Astrocyte of the hippocampus (primary cell): Measurements from ENCODE around the gene MED15.
"Not testable (repeated sequence)": the region's sequence is repeated elsewhere in the genome, so short reads cannot be mapped to it uniquely, and the experiment has no call there.

Source experiments
- DNase-seq: peaks from one replicate; pipeline ENCODE4 v3.0.0; 2011; ENCODE audit warnings: low read depth, low spot score

Gene MED15, protein sequence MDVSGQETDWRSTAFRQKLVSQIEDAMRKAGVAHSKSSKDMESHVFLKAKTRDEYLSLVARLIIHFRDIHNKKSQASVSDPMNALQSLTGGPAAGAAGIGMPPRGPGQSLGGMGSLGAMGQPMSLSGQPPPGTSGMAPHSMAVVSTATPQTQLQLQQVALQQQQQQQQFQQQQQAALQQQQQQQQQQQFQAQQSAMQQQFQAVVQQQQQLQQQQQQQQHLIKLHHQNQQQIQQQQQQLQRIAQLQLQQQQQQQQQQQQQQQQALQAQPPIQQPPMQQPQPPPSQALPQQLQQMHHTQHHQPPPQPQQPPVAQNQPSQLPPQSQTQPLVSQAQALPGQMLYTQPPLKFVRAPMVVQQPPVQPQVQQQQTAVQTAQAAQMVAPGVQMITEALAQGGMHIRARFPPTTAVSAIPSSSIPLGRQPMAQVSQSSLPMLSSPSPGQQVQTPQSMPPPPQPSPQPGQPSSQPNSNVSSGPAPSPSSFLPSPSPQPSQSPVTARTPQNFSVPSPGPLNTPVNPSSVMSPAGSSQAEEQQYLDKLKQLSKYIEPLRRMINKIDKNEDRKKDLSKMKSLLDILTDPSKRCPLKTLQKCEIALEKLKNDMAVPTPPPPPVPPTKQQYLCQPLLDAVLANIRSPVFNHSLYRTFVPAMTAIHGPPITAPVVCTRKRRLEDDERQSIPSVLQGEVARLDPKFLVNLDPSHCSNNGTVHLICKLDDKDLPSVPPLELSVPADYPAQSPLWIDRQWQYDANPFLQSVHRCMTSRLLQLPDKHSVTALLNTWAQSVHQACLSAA

DNA sequence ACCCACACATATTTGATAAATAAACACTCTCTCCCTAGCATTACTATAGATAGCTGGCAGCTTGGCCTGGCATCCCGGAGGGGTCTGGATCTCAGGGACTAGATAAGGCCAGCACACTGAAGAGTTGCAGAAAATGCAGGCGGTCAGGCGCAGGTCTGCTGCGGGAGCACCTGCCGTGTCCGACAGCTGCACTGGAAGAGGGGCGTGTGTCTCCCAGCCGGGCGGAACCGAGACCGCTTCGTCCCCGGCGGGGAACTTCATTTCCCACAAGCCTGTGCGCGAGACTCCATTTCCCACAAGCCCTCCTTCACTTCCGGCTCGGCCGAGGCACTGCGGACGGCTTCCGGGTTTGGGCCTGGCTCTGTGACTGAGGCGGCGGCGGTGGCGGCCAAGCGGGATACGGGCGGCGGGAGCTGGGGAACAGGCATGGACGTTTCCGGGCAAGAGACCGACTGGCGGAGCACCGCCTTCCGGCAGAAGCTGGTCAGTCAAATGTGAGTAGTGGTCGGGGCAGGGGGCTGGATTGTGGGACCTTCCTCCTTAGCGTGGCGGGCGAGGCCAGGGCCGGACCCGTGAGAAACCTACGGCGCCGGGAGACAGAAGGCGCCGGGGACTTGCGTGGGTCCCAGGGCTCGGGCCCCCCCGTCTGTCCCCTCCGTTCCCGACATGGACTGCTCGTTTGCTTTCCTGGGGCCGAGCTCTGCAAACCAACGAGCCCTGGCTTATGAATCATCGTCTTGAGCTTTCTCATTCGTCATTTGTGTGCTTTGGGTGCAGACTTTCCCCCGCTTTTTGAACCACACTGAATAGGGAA is at the start of gene MED15:
Gene MED15, plus strand, starts transcription at position 358 of the 814 bp plus-strand sequence. Its CDS starts 69 bp downstream, at position 427.
- peak; percentile 94 for DNase-seq

DNA sequence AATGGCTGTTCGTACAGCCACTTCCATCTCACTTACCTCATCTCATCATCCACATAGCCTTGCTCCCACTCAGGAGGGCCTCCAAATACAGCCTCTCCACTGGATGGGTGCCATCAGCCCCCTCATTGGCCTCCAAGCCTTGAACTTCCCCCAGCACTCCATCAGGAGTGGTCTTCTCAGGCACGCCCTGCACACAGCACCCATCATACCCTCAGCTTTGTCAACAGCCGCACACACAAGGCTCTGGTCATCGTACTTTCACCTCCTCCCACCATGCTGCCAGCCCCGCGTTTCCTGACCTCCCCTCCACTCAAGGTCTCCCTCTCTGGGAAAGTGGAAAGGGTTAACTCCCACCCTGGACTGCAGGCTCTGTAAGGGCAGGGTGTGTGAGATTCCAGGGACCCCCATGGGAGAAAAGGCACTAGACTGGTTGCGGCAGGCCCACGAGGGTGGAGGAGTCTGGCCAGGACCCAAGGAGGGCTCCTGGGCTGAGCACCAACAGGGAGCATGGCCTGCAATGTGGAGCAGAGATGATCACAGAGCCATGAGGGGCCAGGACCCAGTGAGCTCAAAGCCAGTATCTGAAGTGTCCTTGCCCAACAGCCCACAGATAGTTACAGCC is 48.8 kb upstream of the MED15 start:
- no peak for DNase-seq

DNA sequence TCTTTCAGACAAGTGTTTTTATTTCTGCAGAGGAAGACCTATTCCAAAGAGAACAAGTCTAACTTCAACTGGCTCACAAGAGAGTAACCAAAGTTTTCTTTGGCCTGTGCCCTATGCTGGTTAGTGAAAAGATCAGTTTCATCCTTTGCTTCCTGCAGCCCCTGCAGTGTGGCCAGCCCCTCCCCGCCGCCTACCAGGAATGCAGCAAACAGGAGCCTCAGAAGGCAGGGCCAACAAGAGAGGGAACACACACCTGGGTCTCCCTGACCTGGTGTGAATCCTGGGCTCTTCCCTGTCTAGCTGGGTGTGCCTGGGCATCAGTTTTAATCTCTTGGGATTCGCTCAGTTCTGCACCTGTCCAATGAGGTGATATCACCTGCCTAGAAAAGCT is 48.3 kb upstream of the MED15 start:
- no peak for DNase-seq

DNA sequence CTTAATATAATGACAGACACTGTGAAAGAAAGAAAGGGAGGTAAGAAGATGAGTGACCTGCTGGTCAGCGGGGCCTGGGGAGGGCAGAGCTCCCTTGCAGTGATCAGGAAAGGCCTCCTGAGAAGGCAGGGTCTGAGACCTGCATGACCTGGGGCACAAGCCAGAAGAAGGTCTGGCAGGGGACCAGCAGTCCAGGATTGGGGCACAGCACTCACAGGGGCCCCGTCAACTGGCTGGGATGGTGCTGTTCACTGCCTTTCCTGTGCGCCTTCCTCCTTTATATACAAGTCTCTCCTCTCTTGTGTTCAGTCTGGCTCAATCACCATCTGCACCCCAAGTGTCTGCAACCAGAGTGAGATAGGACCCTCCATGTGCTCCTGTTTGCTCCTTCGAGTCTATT is 47.5 kb upstream of the MED15 start:
- no peak for DNase-seq

DNA sequence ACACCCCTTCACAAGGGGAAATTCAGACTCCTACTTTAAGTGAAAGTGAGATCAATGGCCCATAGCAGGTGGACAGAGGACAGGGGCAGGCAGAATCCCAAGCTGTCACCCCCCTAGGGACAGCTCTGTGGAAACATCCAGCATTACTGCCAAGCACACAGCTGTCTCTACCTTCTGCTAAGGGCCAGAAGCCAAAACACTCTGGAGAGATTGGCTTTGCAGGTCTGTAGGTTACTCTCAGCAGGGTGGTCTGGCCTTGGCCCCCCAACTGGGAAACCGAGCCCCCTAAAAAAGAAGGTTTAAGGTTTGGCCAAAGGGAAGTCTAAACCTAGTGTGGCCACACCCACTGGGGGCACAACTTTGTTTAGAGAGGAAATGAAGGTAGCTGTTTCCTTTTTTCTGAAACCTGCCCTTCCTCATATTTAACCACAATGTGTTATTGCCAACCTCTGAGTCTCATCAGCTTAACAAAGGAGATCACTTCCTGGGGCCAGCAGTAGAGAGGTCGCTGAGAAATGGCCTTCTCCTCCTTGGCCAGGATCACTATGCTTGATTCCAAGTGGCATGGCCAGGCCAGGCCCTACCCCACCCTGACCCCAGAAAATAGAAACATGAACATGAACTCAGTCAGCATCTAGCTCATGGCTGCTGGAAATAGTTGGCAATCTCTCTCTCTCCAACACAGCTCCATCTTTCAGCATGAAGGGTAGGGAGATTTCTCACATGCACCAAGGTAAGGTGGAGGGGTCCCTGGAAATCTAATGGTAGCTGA is 43.9 kb upstream of the MED15 start:
- no peak for DNase-seq

DNA sequence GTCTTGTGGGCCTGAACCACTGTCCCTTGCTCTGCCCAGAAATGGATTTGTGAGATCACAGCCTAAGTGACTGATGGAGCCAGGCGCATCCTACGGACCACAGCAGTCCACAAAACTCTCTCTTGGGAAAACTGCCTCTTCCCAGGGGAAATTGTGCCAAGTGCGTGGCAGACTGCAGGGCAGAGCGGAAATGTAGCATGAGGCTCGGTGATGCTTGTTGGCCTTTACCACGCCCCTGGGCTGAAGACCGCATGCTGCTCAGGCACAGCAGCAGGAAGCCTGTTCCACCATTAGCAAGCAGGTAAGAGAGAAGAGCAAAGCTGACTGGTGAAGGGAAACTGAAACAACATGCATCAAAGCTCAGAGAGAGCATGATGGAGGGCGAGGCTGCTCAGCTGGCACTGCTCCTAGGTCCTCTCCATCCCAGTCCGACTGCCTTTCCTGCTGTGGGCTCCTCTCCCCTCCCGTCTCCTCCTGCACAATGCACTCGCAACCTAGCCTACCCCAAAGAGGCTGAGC is 43.3 kb upstream of the MED15 start:
- no peak for DNase-seq

DNA sequence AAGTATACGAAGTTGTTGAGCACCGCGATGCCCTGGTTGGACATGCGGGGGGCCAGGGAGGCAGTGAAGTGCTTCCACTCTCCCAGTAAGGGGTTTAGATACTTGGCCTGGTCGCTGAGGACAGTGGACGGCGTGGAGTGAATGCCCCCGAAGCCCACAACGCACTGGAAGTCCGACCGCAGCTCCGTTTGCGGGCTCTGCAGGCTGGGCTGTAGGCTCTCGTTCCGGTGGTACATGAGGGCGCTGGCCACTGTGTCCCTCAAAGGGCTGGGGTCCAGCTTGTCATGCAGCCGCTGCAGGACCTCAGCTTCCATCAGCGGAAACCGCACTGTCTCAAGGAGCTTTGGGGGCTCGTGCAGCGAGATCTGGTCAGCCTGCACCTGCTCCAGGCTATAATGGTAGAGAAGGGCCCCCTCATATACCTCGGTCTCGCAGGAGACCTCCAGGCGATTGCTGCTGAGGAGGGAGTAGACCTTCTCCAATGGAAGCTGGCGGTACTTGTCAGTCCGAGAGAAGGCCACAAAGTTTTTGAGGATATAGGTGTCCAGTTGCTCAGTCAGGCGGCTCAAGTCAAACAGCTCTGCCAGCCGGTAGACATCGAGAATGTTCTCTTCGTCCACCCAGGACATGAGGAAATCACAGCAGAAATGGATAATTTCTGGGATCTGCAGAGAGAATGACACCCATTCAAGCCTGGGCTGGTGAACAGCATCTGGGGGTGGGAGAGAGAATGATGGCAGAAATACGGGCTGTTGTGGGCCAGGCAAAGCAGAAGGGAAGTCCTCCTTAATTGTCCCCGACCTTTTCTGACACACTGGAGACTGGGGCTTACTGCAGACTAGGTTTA is 42.3 kb upstream of the MED15 start:
- DNase-seq: no peak

DNA sequence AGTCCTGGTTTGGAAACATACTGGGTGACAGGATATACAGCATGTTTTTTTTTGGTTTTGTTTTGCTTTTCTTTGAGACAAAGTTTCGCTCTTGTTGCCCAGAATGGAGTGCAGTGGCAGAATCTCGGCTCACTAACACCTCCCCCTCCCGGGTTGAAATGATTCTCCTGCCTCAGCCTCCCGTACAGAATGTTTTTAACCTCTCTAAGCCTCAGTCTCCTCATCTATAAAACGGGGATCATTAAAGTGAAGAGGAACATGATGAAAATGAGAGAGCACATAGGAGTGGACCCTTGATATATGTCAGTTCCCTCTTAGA is 41.7 kb upstream of the MED15 start:
- no peak for DNase-seq

DNA sequence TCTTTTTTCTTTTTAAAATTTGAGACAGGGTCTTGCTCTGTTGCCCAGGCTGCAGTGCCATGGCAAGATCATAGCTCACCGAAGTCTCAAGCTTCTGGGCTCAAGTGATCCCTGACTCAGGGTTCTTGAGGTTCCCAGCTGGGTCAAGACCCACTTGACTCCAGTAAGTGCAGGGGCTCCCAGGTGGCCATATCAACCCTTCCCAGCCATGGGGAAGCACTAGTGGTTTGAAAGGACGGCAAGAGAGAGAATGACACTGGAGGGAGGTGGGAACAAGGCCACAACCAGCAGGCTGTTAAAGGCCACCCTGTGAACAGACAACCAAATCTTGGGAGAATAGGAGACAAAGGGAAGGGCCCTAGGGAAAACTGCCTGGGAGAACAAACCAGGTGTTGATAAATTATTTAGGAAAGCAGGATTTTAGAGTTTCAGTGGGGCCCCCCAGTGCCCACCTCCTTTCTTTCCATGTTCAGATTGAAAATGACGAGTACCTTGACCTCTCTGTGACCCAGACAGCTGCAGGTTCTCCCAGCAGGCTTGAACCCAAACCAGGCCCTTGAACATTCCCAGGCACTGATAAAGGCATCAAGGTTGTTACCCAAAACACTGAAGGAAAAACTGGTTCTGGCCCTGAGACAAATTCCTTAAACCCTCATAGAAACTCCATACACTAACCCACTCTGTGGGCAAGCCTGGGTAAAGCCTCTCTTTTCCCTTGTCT is 40.6 kb upstream of the MED15 start:
- DNase-seq: no peak

DNA sequence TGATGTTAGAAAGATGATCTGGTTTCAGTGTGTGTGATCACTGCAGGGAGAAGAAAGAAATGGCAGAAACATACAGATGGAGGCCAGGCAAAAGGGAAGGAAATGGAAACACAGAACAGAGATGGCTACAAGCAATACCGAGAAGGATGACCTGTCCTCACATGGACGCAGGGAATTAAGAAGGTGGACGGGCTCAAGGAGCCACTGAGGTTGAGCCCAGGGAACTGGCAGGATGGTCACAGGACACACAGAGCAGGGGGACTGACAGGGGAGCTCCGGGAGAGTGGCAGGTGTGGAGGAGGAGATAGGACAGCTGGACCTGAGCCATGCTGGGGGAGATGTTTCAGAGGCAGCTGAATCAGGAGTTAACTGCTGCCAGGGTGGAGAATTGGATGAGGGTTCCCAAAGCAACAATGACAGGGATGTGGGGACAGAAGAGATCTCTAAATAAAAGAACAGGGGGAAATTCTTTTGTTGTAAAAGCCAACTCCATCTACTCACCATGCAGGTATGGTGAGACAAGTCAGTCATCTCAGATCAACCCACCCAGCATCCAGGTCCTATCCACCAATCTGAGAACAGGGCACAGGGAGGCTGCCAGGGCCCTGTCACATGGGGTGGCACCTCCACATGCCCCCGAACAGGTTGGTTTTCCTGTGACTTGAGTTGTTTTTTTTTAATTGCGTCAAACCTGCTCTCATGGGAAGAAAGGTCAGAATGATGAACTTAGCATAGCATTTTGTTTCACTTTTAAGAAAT is 38.1 kb upstream of the MED15 start:
- no peak for DNase-seq

DNA sequence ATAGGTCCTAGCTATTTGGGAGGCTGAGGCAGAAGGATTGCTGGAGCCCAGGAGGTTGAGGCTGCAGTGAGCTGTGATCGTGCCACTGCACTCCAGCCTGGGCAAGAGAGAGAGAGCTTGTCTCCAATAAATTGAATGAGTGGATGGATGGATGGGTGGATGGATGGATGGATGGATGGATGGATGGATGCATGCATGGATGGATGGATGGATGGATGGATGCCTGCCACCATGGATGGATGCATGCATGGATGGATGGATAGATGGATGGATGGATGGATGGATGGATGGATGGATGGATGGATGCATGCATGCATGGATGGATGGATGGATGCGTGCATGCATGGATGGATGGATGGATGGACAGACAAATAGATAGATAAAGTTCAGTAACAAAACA is 36.9 kb upstream of the MED15 start:
- not testable (repeated sequence) for DNase-seq

DNA sequence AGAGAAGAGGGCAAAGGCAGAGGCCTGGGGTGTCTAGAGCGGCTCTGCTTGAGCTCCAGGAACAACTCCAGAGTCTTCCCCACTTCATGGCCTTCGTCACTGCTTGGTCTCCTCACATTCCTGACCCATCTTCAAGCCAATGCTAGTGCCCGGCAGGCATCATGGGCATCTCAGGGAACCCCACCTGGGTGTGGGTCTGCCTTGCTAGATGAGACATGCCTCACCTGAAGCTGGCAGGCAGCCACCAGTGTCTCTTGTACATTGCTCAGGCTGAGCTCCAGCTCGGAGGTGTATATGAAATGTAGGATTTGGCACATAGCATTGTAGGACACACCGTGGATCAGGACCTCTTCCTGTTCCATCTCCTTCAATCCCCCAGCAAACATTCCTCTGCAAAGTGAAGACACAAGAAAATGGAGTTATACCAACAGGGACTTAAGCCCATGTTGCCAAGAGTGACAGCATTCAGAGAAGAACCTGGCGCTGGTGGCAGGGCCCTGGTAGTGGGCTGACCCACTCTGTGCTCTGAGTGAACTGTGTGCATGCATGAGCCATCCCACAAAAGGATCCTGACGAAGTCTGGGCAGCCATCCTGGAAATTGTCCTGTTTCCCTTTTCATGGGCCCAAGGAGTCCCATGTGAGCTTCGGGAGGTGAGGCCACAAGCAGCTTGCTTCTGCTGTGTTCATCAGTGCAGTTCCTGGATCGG is 36.1 kb upstream of the MED15 start:
- no peak for DNase-seq

DNA sequence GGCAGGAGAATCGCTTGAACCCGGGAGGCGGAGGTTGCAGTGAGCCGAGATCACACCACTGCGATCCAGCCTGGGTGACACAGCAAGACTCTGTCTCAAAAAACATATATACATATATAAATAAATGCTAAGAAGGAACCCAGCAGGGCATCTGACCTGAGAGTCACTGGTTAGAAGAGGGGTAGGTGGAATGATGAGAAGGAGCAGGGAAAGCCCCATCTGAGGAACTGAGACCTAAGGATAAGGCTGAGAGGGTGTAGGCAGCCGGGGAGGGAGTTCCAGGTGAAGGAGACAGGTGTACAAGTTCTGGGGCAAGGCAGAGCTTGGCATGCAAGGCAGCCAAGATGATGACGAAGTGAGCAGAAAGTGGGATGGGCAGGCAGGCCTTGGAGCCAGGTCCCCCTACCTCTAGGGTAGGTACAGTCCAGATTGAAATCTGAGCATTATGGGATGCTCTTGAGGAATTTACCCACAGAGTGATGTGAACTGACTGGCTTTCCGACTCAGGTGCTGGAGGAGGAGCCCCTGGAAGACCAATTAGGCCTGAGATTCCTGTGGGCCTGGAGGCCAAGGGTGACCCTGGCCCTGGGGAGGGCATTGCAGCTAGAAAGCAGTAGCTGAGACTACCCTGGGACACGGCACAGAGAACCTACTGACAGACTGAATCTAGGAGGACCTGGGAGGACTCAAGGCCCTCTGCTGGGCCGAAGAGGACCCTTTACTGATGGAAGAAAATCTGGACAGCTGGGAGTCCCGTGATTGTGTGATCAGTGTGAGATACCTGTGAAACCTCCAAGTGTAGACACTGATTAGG is 34.6 kb upstream of the MED15 start:
- no peak for DNase-seq

DNA sequence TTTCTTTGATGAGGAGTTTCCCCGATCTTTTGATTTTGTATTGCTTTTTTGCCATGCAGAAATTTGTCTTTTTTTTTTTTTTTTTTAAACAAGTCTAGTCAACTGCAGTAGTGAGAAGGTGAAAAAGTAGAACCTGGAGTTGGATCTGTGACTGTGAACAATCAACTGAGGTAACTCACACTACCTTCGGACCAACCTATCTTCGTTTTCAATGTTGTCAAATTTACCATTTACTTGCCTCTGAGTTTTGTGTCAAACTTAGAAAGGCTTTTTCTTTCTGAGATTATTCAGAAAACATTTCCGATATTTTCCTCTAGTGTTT is 32.3 kb upstream of the MED15 start:
- no peak for DNase-seq

DNA sequence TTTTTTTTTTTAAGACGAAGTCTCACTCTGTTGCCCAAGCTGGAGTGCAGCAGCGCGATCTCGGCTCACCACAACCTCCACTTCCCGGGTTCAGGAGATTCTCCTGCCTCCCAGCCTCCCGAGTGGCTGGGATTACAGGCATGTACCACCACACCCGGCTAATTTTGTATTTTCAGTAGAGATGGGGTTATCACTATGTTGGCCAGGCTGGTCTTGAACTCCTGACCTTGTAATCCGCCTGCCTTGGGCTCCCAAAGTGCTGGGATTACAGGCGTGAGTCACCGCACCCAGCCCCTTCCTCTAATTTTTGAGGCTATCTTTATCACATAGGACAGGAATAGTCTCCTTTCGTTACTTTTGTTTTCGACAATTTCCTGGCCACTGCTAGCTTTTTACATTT is 31.8 kb upstream of the MED15 start:
- not testable (repeated sequence) for DNase-seq

DNA sequence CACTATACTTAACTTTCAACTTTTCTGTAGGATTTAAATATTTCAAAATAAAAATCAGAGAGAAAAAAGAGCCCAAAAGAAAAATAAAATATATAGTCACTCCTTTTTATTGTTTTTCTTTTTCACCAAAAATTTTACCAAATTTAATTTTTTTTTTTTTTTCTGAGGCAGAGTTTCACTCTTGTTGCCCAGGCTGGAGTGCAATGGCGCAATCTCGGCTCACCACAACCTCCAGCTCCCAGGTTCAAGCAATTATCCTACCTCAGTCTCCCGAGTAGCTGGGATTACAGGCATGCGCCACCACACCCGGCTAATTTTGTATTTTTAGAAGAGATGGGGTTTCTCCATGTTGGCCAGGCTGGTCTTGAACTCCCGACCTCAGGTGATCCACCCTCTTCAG is 29.4 kb upstream of the MED15 start:
- not testable (repeated sequence) for DNase-seq

DNA sequence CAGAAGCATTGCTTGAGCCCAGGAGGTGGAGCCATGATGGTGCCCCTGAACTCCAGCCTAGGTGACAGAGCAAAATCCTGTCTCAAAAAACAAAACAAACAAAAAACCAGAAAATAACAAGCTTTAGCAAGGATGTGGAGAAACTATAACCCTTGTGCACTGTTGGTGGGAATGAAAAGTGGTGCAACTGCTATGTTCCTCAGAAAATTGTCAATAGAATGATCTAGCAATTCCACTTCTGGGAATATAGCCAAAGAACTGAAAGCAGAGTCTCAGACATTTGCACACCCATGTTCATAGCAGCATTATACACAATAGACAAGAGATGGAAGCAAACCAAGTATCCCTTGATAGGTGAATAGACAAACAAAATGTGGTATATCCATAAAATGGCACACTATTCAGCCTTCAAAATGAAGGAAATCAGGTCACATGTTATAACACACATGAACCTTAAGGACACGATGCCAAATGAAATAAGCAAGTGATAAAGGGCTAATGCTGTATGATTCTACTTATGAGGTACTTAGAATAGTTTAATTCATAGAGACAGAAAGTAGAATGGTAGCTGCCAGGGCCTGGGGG is 27.7 kb upstream of the MED15 start:
- no peak for DNase-seq
